SK-N-MC (cell line): ENCODE data around the gene FMR1.

Source experiments
- DNase-seq: peaks from one replicate; pipeline ENCODE4 v3.0.0-alpha.2; 2011; ENCODE audit warnings: low read depth, low spot score
- H3K27ac ChIP-seq: fragments of 200-600 bp; sonication (generic); 2 replicates; pipeline ENCODE4 v1.5.1; 2016; ENCODE audit warnings: mixed run types
- H3K36me3 ChIP-seq: fragments of 200-600 bp; sonication (generic); 2 replicates; pipeline ENCODE4 v1.6.1; 2017; ENCODE audit warnings: antibody characterized with exemption, low read length, mixed read lengths; ENCODE audit not compliant: insufficient read depth
- H3K4me3 ChIP-seq: fragments of 200-600 bp; sonication (generic); 2 replicates; pipeline ENCODE4 v1.5.1; 2016
- H3K9ac ChIP-seq: fragments of 200-600 bp; sonication (generic); 2 replicates; pipeline ENCODE4 v1.8.0; 2017; ENCODE audit warnings: mixed run types, mixed read lengths; ENCODE audit not compliant: insufficient read length
- H3K9me3 ChIP-seq: fragments of 200-600 bp; sonication (generic); 2 replicates; pipeline ENCODE4 v1.6.1; 2017; ENCODE audit warnings: low read depth, mild to moderate bottlenecking, antibody characterized with exemption, low read length, moderate library complexity, mixed read lengths
- EZH2 ChIP-seq: fragments of 200-600 bp; sonication (generic); IDR thresholded peaks from one replicate; pipeline ENCODE4 v1.6.1; 2017; ENCODE audit warnings: antibody characterized with exemption
- FOXP2 ChIP-seq: optimal IDR thresholded peaks from 2 replicates; pipeline ENCODE3; 2011; ENCODE audit warnings: mild to moderate bottlenecking, moderate library complexity; ENCODE audit not compliant: insufficient read depth; ENCODE audit errors: extremely low read length, control extremely low read depth
- POLR2AphosphoS5 ChIP-seq: IDR thresholded peaks from 2 replicates; pipeline ENCODE4 v1.6.1; 2012; ENCODE audit warnings: mild to moderate bottlenecking, low read depth, low read length, borderline replicate concordance

Gene FMR1

GRCh38 chrX:147927256-147927655 lies 15.5 kb downstream of the FMR1 start:
- H3K4me3 ChIP-seq, result no peak overlapping the region
- no peak for DNase-seq
- no peak overlapping the region for H3K27ac ChIP-seq
- no peaks in the 10 kb centered on the region for H3K9me3 ChIP-seq
- no peak overlapping the region for H3K9ac ChIP-seq
- H3K36me3 ChIP-seq, result peaks cover 28% of the 10 kb centered on the region
- TF ChIP-seq EZH2 (no peak), POLR2AphosphoS5 (no peak), FOXP2 (no peak)

GRCh38 chrX:147933815-147934214 lies 22.1 kb downstream of the FMR1 start:
- H3K36me3 ChIP-seq, result peaks cover 53% of the 10 kb centered on the region
- DNase-seq, result no peak
- H3K9ac ChIP-seq, result no peak overlapping the region
- no peaks in the 10 kb centered on the region for H3K9me3 ChIP-seq
- no peak overlapping the region for H3K4me3 ChIP-seq
- H3K27ac ChIP-seq, result no peak overlapping the region
- TF ChIP-seq POLR2AphosphoS5 (no peak), EZH2 (no peak), FOXP2 (no peak)

- H3K9me3 ChIP-seq, result no peaks in the 10 kb centered on the region
- no peak for TF ChIP-seq POLR2AphosphoS5
- no peak for TF ChIP-seq FOXP2
- no peak for TF ChIP-seq EZH2
- H3K36me3 ChIP-seq, result peaks cover 50% of the 10 kb centered on the region
- no peak overlapping the region for H3K9ac ChIP-seq
- no peak overlapping the region for H3K4me3 ChIP-seq
- DNase-seq, result no peak
- H3K27ac ChIP-seq, result no peak overlapping the region
Measured at GRCh38 chrX:147935156-147935758, 23.5 kb downstream of the FMR1 start.

GRCh38 chrX:147945286-147945685 lies 33.6 kb downstream of the FMR1 start:
- no peak overlapping the region for H3K27ac ChIP-seq
- no peak overlapping the region for H3K9ac ChIP-seq
- peaks cover 27% of the 10 kb centered on the region for H3K36me3 ChIP-seq
- TF ChIP-seq EZH2, result no peak
- no peak for DNase-seq
- no peak overlapping the region for H3K4me3 ChIP-seq
- H3K9me3 ChIP-seq, result no peaks in the 10 kb centered on the region

- H3K4me3 ChIP-seq, result no peak overlapping the region
- no peak overlapping the region for H3K9ac ChIP-seq
- TF ChIP-seq POLR2AphosphoS5 (no peak), EZH2 (no peak), FOXP2 (no peak)
- peaks cover 22% of the 10 kb centered on the region for H3K36me3 ChIP-seq
- no peaks in the 10 kb centered on the region for H3K9me3 ChIP-seq
- DNase-seq, result no peak
- H3K27ac ChIP-seq, result no peak overlapping the region
Measured at GRCh38 chrX:147948531-147948930, 36.8 kb downstream of the FMR1 start.

- Histone ChIP-seq H3K9ac (no peak overlapping the region), H3K27ac (no peak overlapping the region), H3K36me3 (peaks cover 16% of the 10 kb centered on the region), H3K9me3 (no peaks in the 10 kb centered on the region), H3K4me3 (no peak overlapping the region)
- DNase-seq, result no peak
- TF ChIP-seq POLR2AphosphoS5, result no peak
- TF ChIP-seq EZH2, result no peak
- TF ChIP-seq FOXP2, result no peak
Measured at GRCh38 chrX:147950352-147950751, 38.6 kb downstream of the FMR1 start.

- Histone ChIP-seq H3K27ac (no peak overlapping the region), H3K36me3 (no peaks in the 10 kb centered on the region), H3K9ac (no peak overlapping the region), H3K4me3 (no peak overlapping the region), H3K9me3 (no peaks in the 10 kb centered on the region)
- DNase-seq, result no peak
- TF ChIP-seq POLR2AphosphoS5 (no peak), FOXP2 (no peak), EZH2 (no peak)
Measured at GRCh38 chrX:147953976-147954375, 42.3 kb downstream of the FMR1 start.

GRCh38 chrX:147957291-147957690 lies 45.6 kb downstream of the FMR1 start:
- Histone ChIP-seq H3K9ac (no peak overlapping the region), H3K36me3 (no peaks in the 10 kb centered on the region), H3K27ac (no peak overlapping the region), H3K4me3 (no peak overlapping the region), H3K9me3 (no peaks in the 10 kb centered on the region)
- DNase-seq, result no peak
- TF ChIP-seq FOXP2, result no peak
- no peak for TF ChIP-seq EZH2
- no peak for TF ChIP-seq POLR2AphosphoS5

- Histone ChIP-seq H3K27ac (no peak overlapping the region), H3K9me3 (no peaks in the 10 kb centered on the region), H3K9ac (no peak overlapping the region), H3K36me3 (no peaks in the 10 kb centered on the region), H3K4me3 (no peak overlapping the region)
- no peak for DNase-seq
- TF ChIP-seq POLR2AphosphoS5, result no peak
- TF ChIP-seq FOXP2, result no peak
- TF ChIP-seq EZH2, result no peak
Measured at GRCh38 chrX:147958291-147958690, 46.6 kb downstream of the FMR1 start.

GRCh38 chrX:147960722-147961121 lies 49.0 kb downstream of the FMR1 start:
- no peak overlapping the region for H3K9ac ChIP-seq
- H3K9me3 ChIP-seq, result no peaks in the 10 kb centered on the region
- no peaks in the 10 kb centered on the region for H3K36me3 ChIP-seq
- DNase-seq, result no peak
- H3K4me3 ChIP-seq, result no peak overlapping the region
- H3K27ac ChIP-seq, result no peak overlapping the region
- no peak for TF ChIP-seq EZH2
